HG02870 (cell line): ENCODE measurements around the gene KLK15.

Experiments used
- ATAC-seq: cut with Tn5 transposase; IDR thresholded peaks from one replicate; pipeline ENCODE4 v1.9.1; 2021; ENCODE audit warnings: mild to moderate bottlenecking, moderate library complexity; ENCODE audit not compliant: unreplicated experiment

The KLK15 gene

DNA sequence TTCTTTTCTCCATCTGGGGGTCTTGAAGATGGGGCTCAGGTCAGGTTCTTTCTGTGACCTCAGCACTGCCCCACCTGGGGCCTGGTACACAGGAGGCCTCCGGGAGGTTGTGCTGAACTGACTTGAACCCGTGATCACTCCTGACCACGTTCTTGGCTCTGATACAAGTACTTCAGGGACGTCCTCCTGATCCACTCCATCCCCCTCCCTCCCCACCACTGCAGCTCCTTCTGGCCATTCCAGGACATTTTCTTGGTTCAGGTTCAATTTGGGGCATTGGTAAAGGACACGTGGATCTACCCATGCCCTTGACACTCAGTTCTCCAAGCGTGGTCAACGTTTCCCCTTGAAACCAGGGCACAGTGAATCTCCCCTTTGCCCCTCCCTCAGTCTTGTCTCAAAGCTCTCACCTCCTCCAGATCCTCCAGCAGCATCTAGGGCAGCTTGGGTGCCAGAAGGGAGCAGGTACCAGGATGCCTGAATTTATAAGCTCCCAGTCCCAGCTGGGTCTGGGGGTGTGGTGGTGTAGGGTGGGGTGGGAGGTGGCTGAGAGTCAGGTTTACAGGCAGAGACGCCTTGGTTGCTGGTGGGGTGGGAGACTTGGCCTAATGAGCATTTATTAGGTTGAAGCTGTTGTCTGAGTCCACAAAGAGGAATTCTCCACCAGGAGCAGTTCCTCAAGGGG, at the start of gene KLK15:
TSS of gene KLK15 (minus strand) at position 458 of the 685 bp plus-strand sequence. CDS start 2,082 bp downstream, outside the sequence.
- no peak for ATAC-seq

DNA sequence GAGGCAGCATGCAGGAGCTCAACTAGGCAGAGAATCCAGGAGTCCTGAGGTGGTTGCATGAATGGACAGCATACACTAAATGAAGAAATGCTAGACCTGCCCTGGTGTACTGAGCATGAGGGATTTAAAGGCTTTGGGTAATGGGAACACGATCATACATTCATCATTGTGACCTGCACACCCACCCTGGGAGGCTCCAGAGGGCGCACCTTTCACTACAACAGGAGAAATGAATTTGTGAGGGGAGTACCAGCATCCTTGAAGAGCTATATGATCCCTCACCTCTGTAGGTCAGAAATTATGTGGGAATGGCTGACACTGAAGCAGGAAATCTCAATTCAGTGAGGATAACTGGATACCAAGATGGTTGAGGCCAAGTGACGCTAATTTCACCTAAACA, 48.8 kb upstream of the KLK15 start:
- ATAC-seq, result no peak

- ATAC-seq, result no peak
Observed at GRCh38 chr19:50880241-50880640, 46.9 kb upstream of the KLK15 start.

DNA sequence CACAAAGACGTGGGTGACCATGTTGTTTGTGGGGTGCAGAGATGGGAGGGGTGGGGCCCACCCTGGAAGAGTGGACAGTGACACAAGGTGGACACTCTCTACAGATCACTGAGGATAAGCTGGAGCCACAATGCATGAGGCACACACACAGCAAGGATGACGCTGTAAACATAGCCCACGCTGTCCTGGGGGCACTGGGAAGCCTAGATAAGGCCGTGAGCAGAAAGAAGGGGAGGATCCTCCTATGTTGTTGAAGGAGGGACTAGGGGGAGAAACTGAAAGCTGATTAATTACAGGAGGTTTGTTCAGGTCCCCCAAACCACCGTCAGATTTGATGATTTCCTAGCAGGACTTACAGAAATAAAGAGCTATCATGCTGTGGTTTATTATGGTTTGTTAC, 45.5 kb upstream of the KLK15 start:
- no peak for ATAC-seq

DNA sequence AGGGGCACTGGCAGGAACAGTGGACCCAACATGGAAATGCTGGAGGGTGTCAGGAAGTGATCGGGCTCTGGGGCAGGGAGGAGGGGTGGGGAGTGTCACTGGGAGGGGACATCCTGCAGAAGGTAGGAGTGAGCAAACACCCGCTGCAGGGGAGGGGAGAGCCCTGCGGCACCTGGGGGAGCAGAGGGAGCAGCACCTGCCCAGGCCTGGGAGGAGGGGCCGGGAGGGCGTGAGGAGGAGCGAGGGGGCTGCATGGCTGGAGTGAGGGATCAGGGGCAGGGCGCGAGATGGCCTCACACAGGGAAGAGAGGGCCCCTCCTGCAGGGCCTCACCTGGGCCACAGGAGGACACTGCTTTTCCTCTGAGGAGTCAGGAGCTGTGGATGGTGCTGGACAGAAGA, 44.0 kb upstream of the KLK15 start:
- no peak for ATAC-seq

GRCh38 chr19:50876456-50876855, 43.1 kb upstream of the KLK15 start:
- no peak for ATAC-seq

GRCh38 chr19:50875795-50876422, 42.5 kb upstream of the KLK15 start:
- ATAC-seq, result no peak

- no peak for ATAC-seq
Observed at GRCh38 chr19:50874211-50874610, 40.8 kb upstream of the KLK15 start.

GRCh38 chr19:50873056-50873455, 39.7 kb upstream of the KLK15 start, which contains the start of gene KLK2:
Gene KLK2 (plus strand): TSS chr19:50873439. CDS start chr19:50873474, 35 bp downstream.
- no peak for ATAC-seq

DNA sequence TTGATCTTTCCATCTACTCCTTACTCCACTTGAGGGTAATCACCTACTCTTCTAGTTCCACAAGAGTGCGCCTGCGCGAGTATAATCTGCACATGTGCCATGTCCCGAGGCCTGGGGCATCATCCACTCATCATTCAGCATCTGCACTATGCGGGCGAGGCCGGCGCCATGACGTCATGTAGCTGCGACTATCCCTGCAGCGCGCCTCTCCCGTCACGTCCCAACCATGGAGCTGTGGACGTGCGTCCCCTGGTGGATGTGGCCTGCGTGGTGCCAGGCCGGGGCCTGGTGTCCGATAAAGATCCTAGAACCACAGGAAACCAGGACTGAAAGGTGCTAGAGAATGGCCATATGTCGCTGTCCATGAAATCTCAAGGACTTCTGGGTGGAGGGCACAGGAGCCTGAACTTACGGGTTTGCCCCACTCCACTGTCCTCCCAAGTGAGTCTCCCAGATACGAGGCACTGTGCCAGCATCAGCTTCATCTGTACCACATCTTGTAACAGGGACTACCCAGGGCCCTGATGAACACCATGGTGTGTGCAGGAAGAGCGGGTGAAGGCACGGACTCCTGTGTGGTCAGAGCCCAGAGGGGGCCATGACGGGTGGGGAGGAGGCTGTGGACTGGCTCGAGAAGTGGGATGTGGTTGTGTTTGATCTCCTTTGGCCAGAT, 37.2 kb upstream of the KLK15 start:
- no peak for ATAC-seq

DNA sequence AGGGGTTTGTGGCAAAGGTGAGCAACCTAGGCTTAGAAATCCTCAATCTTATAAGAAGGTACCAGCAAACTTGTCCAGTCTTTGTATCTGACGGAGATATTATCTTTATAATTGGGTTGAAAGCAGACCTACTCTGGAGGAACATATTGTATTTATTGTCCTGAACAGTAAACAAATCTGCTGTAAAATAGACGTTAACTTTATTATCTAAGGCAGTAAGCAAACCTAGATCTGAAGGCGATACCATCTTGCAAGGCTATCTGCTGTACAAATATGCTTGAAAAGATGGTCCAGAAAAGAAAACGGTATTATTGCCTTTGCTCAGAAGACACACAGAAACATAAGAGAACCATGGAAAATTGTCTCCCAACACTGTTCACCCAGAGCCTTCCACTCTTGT, 36.1 kb upstream of the KLK15 start:
- no peak for ATAC-seq

- ATAC-seq, result no peak
Observed at GRCh38 chr19:50861496-50862286, 28.3 kb upstream of the KLK15 start.

DNA sequence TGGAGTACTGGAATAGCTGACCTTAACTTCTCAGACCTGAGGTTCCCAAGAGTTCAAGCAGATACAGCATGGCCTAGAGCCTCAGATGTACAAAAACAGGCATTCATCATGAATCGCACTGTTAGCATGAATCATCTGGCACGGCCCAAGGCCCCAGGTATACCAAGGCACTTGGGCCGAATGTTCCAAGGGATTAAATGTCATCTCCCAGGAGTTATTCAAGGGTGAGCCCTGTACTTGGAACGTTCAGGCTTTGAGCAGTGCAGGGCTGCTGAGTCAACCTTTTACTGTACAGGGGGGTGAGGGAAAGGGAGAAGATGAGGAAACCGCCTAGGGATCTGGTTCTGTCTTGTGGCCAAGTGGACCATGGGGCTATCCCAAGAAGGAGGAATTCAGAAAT, 27.6 kb upstream of the KLK15 start:
- ATAC-seq, result no peak

- ATAC-seq, result no peak
Observed at GRCh38 chr19:50859849-50860248, 26.5 kb upstream of the KLK15 start.

- ATAC-seq, result no peak
Observed at GRCh38 chr19:50858886-50859285, 25.5 kb upstream of the KLK15 start.

GRCh38 chr19:50857366-50857765, 24.0 kb upstream of the KLK15 start:
- ATAC-seq, result no peak

GRCh38 chr19:50854636-50855410, 21.4 kb upstream of the KLK15 start, which contains the start of gene KLK3:
Gene KLK3 (plus strand): TSS chr19:50854915. CDS start chr19:50854956, 41 bp downstream.
- ATAC-seq, result no peak

- no peak for ATAC-seq
Observed at GRCh38 chr19:50851620-50852019, 18.2 kb upstream of the KLK15 start.

DNA sequence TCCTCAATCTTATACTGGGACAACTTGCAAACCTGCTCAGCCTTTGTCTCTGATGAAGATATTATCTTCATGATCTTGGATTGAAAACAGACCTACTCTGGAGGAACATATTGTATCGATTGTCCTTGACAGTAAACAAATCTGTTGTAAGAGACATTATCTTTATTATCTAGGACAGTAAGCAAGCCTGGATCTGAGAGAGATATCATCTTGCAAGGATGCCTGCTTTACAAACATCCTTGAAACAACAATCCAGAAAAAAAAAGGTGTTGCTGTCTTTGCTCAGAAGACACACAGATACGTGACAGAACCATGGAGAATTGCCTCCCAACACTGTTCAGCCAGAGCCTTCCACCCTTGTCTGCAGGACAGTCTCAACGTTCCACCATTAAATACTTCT, 17.4 kb upstream of the KLK15 start:
- no peak for ATAC-seq

DNA sequence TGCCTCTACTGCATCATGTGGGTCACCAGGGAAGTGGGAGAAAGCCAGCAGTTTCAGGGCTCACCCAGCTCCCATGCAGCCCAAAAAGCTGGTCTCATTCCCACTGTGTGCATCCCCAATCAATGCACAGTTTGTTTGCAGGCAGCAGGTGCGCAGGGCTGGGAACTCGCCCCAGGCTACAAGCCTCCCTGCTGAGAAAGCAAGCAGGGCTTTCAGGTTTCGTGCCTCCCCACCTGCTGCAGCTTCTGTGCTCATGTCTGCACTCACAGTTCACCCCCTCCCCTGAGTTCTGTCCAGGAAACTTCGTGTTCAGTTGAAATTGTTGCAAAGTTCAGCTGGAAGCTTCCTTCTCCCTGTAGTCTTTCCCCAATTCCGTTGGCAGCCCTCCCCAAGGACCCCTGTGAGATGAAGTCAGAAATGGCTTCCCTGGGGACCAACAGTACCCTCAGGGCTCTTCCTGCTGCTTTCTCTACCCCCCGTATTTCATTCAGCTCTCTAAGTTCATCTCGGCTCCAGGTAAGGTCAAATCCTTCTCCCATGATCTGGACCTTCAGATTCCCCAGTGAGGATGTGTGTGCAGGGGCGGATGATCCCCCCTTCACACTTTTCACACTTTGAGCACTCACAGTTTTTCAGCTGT, 11.0 kb upstream of the KLK15 start:
- ATAC-seq, result no peak
